GM20000 (cell line): ENCODE measurements around the gene ITPR2.
"Not testable (repeated sequence)": the region's sequence is repeated elsewhere in the genome, so short reads cannot be mapped to it uniquely, and the experiment has no call there.

Experiments
- DNase-seq: peaks from one replicate; pipeline ENCODE4 v3.0.0; 2012; ENCODE audit warnings: low spot score
- TF ChIP-seq, protein P1 (sequence below): IDR thresholded peaks from 2 replicates; pipeline ENCODE4 v1.5.1; 2012; ENCODE audit warnings: mild to moderate bottlenecking, control low read depth; ENCODE audit errors: extremely low read depth, missing control alignments

ITPR2 gene

DNA sequence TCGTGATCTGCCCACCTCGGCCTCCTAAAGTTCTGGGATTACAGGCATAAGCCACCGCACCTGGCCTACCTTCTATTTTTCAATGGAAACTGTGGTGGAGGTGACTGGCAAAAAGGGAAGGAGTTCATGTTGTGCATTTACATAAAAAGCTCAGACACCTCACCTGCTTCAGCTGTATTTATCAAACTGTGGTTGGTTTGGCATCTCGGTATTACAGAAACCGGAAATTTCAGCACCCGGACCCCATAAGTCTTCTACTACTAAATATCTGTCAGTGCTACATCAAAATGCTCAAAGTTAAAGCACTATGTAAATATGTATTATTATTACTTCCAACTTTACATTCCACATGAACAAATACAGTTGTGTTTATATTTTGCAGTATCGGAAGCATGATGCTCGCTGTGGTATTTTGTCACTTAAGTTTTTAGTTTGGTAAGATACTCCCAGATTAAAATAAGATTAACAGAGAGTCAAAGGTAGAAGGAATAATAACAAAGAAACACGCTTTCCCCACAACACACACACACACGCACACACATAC is 95.4 kb downstream of the ITPR2 start:
- DNase-seq = no peak
- TF ChIP-seq, protein P1, sequence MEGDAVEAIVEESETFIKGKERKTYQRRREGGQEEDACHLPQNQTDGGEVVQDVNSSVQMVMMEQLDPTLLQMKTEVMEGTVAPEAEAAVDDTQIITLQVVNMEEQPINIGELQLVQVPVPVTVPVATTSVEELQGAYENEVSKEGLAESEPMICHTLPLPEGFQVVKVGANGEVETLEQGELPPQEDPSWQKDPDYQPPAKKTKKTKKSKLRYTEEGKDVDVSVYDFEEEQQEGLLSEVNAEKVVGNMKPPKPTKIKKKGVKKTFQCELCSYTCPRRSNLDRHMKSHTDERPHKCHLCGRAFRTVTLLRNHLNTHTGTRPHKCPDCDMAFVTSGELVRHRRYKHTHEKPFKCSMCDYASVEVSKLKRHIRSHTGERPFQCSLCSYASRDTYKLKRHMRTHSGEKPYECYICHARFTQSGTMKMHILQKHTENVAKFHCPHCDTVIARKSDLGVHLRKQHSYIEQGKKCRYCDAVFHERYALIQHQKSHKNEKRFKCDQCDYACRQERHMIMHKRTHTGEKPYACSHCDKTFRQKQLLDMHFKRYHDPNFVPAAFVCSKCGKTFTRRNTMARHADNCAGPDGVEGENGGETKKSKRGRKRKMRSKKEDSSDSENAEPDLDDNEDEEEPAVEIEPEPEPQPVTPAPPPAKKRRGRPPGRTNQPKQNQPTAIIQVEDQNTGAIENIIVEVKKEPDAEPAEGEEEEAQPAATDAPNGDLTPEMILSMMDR = no peak

DNA sequence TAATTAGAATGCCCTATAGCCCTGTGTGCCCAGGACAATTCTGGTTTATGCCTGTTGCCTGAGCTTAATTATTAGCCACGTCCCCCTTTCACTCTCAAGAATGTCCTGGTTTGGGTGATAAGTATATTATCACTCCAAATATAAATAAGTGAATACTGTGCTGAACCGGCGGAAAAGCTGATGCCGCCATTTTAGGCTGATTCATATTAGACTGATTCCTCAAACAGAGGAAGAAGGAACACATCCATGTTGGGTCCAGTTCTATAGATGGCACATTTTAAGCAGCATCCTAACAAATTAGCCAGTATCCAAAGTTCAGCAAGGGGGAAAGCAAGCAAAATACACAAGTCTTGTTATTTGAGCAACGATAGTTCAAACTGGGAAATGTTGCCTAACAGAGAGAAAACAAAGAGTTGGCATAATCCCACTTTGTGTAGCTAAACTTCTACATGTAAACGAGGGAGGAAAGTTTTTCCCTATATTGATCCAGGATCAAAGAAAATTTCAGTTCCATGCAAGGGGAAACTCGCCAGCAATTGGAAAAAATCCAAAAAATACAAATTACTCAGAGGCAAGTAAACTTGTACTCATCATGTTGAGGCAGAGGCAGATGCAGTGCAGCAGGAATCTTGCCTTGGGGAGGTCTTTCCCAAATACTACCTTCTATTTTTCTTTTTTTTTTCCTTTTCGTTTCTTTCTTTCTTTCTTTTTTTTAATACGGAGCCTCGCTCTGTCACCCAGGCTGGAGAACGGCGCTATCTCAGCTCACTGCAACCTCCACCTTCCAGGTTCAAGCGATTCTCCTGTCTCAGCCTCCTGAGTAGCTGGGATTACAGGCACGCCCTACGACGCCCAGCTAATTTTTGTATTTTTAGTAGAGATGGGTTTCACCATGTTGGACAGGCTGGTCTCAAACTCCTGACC is 96.2 kb downstream of the ITPR2 start:
- DNase-seq = no peak

DNA sequence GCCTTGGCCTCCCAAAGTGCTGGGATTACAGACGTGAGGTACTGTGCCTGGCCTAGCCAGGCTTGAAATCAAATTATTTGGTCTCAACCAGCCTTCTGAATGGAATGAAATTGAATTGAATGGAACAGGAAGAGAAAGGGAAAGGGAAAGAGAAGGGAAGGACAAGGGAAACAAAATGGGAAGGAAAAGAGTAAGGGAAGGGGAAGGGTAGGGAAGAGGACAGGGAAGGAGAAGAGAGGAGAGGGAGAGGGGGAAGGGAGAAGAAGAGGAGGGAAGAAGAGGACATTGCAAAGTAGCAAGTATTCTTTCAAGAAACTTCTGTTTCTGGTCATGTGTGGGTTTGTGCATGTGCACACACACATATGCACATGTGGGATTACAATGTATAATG is 97.8 kb downstream of the ITPR2 start:
- no peak for DNase-seq
- TF ChIP-seq, protein P1 = no peak

More for the DNA sequence above, 96.2 kb downstream of the ITPR2 start:
- TF ChIP-seq, protein P1 = no peak

DNA sequence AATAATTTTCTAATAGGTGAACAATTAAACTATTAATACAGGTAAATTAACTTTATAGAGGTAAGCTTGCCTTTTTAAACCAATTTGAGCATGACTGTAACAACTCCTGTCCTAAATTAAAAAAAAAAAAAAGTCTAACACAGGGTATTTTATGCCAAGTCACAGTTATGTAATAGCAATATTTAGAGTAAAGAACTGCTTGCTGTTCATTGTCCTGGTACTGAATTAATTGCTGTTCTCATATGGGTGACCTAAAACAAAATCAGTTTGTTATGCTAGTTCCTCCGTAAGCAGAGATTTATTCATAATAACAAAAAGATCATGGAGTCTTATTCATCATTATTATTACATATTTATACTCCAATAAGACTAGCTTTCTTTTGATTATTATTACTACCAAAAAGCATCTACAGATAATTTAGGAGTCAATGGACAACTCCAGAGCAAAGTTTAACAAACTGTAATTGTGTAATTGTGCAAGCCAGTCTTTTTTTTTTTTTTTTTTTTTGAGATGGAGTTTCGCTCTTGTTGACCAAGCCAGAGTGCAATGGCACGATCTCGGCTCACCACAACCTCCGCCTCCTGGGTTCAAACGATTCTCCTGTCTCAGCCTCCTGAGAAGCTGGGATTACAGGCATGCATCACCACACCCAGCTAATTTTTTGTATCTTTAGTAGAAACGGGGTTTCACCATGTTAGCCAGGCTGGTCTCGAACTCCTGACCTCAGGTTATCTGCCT is 98.3 kb downstream of the ITPR2 start:
- DNase-seq = no peak
- TF ChIP-seq, protein P1 = no peak

GRCh38 chr12:26732005-26732908 is 100.7 kb downstream of the ITPR2 start:
- TF ChIP-seq, protein P1 = no peak
- peak; percentile 33 for DNase-seq

DNA sequence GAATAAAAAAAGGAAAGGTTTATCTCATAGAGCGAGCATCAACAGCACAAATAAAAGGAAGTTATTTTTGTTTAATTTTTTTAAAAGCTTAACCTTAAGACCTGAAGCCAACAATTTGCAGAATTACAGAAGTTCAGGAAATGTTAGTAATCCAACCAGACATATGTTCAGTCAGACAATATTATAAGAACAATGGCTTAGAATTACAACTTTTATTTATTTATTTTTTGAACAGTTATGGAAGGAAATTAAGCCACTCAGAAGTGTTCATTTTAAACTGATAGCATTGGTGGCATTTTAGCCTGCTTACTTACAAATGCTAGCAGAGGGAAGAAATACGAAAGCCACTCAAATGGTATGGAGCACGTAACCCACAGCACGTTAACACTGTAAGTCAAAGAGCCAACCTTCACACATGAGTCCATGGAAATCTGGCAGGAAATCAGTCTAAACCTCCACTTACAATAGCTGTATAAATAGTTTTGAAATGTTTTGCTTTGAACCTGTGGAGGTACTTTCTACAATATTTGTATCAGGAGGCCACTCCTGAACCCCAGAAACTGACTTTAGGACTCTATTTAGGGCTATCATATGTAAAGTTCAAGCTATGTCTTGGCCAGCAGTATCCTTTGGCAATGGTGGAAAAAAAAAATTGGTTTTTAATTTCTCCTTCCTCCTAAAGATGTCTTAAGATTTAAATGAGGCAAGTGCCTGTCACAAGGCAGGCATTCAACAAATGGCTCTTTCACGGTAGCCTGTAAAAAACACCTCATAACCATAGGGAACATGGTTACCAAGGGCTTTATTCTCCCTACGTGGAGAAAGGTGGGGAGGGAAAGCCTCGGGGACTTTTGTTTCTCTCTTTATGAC is 102.3 kb downstream of the ITPR2 start:
- TF ChIP-seq, protein P1 = no peak
- no peak for DNase-seq

GRCh38 chr12:26729137-26729671 is 103.8 kb downstream of the ITPR2 start:
- not testable (repeated sequence) for DNase-seq
